Esophagus (tissue), 2 donors: ENCODE measurements around the gene SLC22A31. TPM values are rescaled to one million over a fixed set of nuclear protein-coding genes. Genes with fewer than 3 reads are reported as not detected.
A peak's percentile ranks its signal among the peaks of the same experiment; 100 is the strongest.

Source experiments
- H3K27ac ChIP-seq, 2 donors: one replicate each; pipeline ENCODE4 v1.5.1; 2013; ENCODE audit warnings: low read depth in 2 of 2, mild to moderate bottlenecking in 2 of 2, inconsistent platforms in 1 of 2, low read length in 1 of 2, moderate library complexity in 1 of 2
- H3K27me3 ChIP-seq, 2 donors: one replicate each; pipeline ENCODE4 v1.6.1; 2013; ENCODE audit warnings: low read length in 2 of 2, control low read depth in 1 of 2, mild to moderate bottlenecking in 1 of 2; ENCODE audit not compliant: insufficient read depth in 2 of 2, control insufficient read depth in 1 of 2
- H3K36me3 ChIP-seq, 2 donors: one replicate each; pipeline ENCODE4 v1.6.1; 2013; ENCODE audit warnings: low read length in 1 of 2; ENCODE audit not compliant: control insufficient read depth in 2 of 2, insufficient read depth in 2 of 2
- H3K4me1 ChIP-seq, 2 donors: one replicate each; pipeline ENCODE4 v1.6.1; 2013; ENCODE audit warnings: low read length in 1 of 2; ENCODE audit not compliant: control insufficient read depth in 2 of 2, insufficient read depth in 2 of 2
- H3K4me3 ChIP-seq, 2 donors: one replicate each; pipeline ENCODE4 v1.5.1; 2013; ENCODE audit warnings: low read length in 2 of 2, mild to moderate bottlenecking in 2 of 2, low read depth in 1 of 2, moderate library complexity in 1 of 2
- H3K9me3 ChIP-seq, 2 donors: one replicate each; pipeline ENCODE4 v1.6.1; 2013; ENCODE audit warnings: mild to moderate bottlenecking in 2 of 2, low read depth in 1 of 2, low read length in 1 of 2, moderate library complexity in 1 of 2; ENCODE audit not compliant: control insufficient read depth in 2 of 2, insufficient read depth in 1 of 2
- WGBS, 2 donors: extraction: QIAGEN DNeasy Blood & Tissue Kit; methylation state at CpG; one replicate each; pipeline ENCODE4 v1.1.7; 2013; 5-methylcytosine and 5-hydroxymethylcytosine counted together
- polyA plus RNA-seq, 2 donors: library from polyadenylated mRNA; stranded (reverse); fragments of 200-250 nt; gene quantifications; one replicate each; pipeline ENCODE4 v1.2.3, GENCODE V29; 2013
- donor health status: healthy with polysubstance abuse.
- donor health status: Bipolar disorder and iron deficiency.

SLC22A31 gene
- polyA plus RNA-seq, 2 donors = 0.14 to 0.16 TPM

DNA sequence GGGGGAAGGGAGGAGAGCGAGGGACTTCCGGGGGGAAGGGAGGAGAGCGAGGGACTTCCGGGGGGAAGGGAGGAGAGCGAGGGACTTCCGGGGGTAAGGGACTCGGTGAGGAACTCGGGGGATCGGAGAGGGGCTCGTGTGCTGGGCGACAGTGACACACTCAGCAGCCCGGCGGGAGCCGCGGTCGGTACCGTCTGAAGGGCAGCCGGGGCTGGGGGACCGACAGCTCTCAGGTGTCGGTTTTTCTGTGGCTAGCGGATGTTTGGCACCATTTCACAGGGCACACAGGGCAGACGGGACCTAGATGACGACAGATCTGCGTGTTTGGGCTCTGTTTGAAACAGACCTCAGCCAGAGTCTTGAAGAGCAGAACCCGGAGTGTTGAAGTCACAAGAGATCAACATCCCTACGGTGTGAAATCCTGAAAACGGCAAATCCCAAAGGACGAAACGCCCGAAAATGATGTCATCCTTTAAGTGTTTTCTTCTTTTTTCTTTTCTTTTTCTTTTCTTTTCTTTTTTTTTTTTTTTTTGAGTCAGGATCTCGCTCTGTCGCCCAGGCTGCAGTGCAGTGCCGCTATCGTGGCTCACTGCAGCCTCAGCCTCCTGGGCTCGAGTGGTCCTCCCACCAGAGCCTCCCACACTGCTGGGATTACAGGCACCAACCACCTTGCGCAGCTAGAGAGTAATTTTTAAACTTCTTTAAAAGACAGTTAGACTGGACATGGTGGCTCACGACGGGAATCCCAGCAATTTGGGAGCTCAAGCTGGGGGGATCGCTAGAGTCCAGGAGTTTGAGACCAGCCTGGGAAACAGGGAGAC, 41.1 kb upstream of the SLC22A31 start:
- no peaks in the 10 kb centered on the region for H3K9me3 ChIP-seq
- H3K27me3 ChIP-seq = no peaks in the 10 kb centered on the region
- H3K36me3 ChIP-seq = no peaks in the 10 kb centered on the region
- WGBS, 2 donors = 6% methylated on average over 35 to 38 of the region's 39 CpGs
- peak overlapping the region; percentile 95 to 100 for H3K27ac ChIP-seq
- H3K4me3 ChIP-seq = peak overlapping the region; percentile 82
- H3K4me1 ChIP-seq = no peaks in the 10 kb centered on the region

- Histone ChIP-seq H3K9me3 (peaks cover 0 to 3% of the 10 kb centered on the region in 2 donors), H3K4me3 (no peak overlapping the region), H3K4me1 (no peaks in the 10 kb centered on the region), H3K36me3 (peaks cover 5 to 9% of the 10 kb centered on the region in 2 donors), H3K27ac (no peak overlapping the region), H3K27me3 (no peaks in the 10 kb centered on the region)
- WGBS, 2 donors = 86 to 93% methylated on average over 3 of the region's 3 CpGs
These were observed 37.4 kb upstream of the SLC22A31 start for GRCh38 chr16:89237733-89238132.

GRCh38 chr16:89233678-89234490, 33.5 kb upstream of the SLC22A31 start:
- Histone ChIP-seq H3K4me3 (no peak overlapping the region), H3K9me3 (peaks cover 0 to 9% of the 10 kb centered on the region in 2 donors), H3K4me1 (no peaks in the 10 kb centered on the region), H3K36me3 (peaks cover 7 to 28% of the 10 kb centered on the region in 2 donors), H3K27me3 (no peaks in the 10 kb centered on the region), H3K27ac (no peak overlapping the region)
- 95% methylated on average over 16 of the region's 16 CpGs for WGBS, 2 donors

GRCh38 chr16:89232107-89232506, 31.8 kb upstream of the SLC22A31 start:
- WGBS, 2 donors = 77 to 94% methylated on average over 2 of the region's 2 CpGs
- H3K9me3 ChIP-seq = peaks cover 0 to 14% of the 10 kb centered on the region in 2 donors
- no peaks in the 10 kb centered on the region for H3K4me1 ChIP-seq
- H3K27me3 ChIP-seq = no peaks in the 10 kb centered on the region
- H3K27ac ChIP-seq = no peak overlapping the region
- peaks cover 14 to 37% of the 10 kb centered on the region in 2 donors for H3K36me3 ChIP-seq
- H3K4me3 ChIP-seq = no peak overlapping the region

GRCh38 chr16:89230255-89230654, 29.9 kb upstream of the SLC22A31 start:
- WGBS, 2 donors = 94 to 95% methylated on average over 14 of the region's 14 CpGs
- Histone ChIP-seq H3K4me3 (no peak overlapping the region), H3K36me3 (peaks cover 20 to 46% of the 10 kb centered on the region in 2 donors), H3K27ac (no peak overlapping the region), H3K9me3 (peaks cover 0 to 17% of the 10 kb centered on the region in 2 donors), H3K4me1 (no peaks in the 10 kb centered on the region), H3K27me3 (no peaks in the 10 kb centered on the region)

- peaks cover 0 to 9% of the 10 kb centered on the region in 2 donors for H3K9me3 ChIP-seq
- H3K36me3 ChIP-seq = peaks cover 16 to 44% of the 10 kb centered on the region in 2 donors
- H3K4me3 ChIP-seq = no peak overlapping the region
- H3K27ac ChIP-seq = no peak overlapping the region
- no peaks in the 10 kb centered on the region for H3K27me3 ChIP-seq
- H3K4me1 ChIP-seq = no peaks in the 10 kb centered on the region
- 96% methylated on average over 9 to 10 of the region's 10 CpGs for WGBS, 2 donors
These were observed 24.3 kb upstream of the SLC22A31 start for GRCh38 chr16:89224665-89225064.

DNA sequence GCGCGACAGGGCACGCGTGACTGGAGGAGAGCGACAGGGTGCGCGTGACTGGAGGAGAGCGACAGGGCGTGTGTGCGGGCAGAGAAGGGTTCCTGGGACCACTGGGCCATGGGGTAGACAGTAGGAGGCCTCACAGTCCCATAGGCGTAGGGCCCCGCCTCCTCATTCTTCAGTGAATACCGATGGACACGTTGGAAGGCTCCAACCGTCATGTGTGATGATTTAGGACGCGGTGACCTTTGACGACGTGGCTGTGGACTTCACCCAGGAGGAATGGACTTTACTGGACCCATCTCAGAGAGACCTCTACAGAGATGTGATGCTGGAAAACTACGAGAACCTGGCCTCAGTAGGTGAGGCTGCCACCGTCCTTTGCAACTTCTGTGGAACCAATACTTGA, 22.6 kb upstream of the SLC22A31 start:
- Histone ChIP-seq H3K4me1 (no peaks in the 10 kb centered on the region), H3K9me3 (peaks cover 0 to 9% of the 10 kb centered on the region in 2 donors), H3K27me3 (no peaks in the 10 kb centered on the region), H3K36me3 (peaks cover 16 to 43% of the 10 kb centered on the region in 2 donors), H3K4me3 (no peak overlapping the region), H3K27ac (no peak overlapping the region)
- WGBS, 2 donors = 96% methylated on average over 21 of the region's 21 CpGs

DNA sequence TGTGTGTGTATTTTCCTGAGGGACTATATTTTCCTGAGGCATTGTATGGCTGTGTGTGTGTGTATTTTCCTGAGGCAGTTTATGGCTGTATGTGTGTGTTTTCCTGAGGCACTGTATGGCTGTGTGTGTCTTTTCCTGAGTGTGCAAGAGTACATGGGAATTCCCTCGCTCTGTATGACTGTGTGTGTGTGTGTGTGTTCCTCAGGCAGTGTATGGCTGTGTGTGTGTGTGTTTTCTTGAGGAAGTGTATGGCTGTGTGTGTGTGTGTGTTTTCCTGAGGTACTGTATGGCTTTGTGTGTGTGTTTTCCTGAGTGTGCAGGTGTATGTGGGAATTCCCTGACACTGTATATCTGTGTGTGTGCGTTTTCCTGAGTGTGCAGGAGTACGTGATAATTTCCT, 21.3 kb upstream of the SLC22A31 start:
- H3K9me3 ChIP-seq = no peaks in the 10 kb centered on the region
- 89 to 92% methylated on average over 3 of the region's 3 CpGs for WGBS, 2 donors
- H3K27ac ChIP-seq = no peak overlapping the region
- H3K36me3 ChIP-seq = peaks cover 5 to 30% of the 10 kb centered on the region in 2 donors
- no peak overlapping the region for H3K4me3 ChIP-seq
- H3K4me1 ChIP-seq = no peaks in the 10 kb centered on the region
- H3K27me3 ChIP-seq = no peaks in the 10 kb centered on the region

DNA sequence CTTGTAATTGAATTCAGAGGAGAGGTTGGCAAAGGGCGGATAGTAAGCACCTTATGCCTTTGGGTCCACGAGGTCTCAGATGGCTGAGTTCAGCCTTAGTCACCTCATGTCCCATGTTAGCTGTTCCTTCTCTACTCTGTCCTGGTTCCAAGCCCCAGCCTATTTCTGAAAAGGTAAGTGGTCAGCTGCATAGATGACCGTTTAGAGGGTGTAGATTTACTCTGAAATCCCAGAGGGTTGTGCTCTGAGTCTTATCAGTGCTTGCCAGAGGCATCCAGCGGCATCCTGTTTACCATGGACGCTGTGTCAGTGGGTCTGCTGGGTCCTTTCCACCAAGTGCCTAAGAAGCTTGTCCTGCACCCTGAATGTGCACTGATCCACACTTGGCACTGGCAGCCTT, 19.0 kb upstream of the SLC22A31 start:
- Histone ChIP-seq H3K27me3 (no peaks in the 10 kb centered on the region), H3K27ac (no peak overlapping the region), H3K4me3 (no peak overlapping the region), H3K36me3 (peaks cover 3 to 23% of the 10 kb centered on the region in 2 donors), H3K9me3 (no peaks in the 10 kb centered on the region), H3K4me1 (no peaks in the 10 kb centered on the region)
- 72 to 73% methylated on average over 5 of the region's 5 CpGs for WGBS, 2 donors
